GM18526 (cell line): Measurements from ENCODE around the gene NELFB.

Experiments used
- POLR2A ChIP-seq: IDR thresholded peaks from 3 replicates; pipeline ENCODE4 v1.6.1; 2011; ENCODE audit not compliant: insufficient read length; ENCODE audit errors: extremely low read depth

Gene NELFB

DNA sequence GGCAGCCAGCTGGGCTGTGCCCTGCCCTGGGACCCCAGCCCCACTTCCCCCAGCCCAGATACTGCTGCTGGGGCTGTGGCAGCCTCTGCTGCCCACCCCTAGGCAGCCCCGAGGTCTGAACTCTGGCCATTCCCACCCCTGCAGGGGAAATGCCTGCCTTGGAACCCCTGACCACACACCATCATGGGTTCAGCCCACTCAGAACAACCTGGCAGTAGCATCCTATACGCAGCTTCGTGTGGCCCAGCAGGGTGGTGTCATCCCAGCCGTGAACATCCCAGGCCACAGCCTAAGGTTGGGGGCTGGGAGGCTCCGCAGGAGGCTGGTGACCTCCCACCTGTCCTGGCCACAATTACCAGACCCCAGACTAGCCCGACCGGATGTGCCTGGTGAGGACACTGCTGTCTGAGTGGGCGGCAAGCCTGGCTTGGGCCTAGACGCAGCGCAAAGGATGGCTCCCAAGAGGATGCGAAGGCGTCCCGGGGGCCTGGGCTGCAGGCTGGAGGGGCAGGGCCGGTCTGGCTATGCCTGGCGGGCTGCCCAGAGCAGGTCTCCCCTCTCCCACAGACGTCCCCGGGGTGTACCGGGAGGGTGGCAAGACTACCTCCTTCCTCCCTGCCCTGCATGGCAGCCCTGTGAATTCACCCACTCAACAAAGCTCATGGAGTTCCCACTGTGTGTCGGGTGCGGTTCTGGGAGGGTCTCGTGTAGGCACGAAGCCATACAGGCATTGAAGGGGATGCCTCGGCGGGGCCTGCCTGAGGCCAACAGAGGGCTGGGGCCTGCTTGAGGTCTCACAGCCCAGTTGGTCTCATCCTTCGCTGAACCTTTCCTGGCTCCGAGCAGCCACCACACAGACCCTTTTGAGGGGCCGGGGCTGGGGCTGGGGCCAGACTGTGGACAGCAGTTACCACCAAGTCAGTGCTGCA is 25.9 kb upstream of the NELFB start:
- TF ChIP-seq POLR2A = no peak

DNA sequence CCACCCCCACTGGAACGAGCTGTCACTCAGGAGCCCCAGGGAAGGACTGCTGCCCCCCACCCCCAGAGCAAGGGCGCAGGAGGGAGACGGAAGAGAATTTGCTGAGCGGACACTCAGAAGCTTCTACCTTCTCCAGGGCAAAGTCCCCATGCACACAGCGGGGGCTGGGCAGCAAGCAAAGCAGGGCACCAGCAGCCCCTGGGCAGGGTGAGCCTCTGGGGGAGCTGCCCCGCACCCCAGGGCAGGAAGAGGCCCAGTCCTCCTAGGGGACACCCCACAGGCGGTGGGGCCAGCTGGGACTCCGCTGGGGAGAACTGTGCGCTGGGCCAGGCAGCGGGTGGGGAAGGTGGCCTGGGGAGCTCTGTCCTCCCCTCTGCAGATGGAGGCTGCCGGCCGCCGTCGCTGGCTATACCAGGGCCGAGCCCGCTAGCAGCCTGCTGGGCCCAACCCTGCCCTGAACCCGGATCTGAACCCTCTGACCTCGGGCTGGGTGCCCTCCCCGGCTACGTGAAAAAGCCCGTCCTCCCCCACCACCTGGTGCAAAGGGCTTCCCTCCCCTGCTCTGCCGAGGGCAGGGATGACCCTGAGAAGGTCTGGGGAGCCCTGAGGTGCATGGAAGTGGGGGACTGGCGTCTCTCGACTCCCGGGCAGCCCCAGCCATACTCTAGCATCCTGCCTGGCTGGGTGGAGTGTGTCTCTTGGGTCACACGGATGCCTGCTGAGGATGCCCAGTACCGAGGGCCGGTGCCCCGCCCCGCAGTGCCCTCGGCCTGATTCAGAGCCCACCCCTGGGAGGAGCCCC is 25.0 kb upstream of the NELFB start:
- TF ChIP-seq POLR2A = no peak

DNA sequence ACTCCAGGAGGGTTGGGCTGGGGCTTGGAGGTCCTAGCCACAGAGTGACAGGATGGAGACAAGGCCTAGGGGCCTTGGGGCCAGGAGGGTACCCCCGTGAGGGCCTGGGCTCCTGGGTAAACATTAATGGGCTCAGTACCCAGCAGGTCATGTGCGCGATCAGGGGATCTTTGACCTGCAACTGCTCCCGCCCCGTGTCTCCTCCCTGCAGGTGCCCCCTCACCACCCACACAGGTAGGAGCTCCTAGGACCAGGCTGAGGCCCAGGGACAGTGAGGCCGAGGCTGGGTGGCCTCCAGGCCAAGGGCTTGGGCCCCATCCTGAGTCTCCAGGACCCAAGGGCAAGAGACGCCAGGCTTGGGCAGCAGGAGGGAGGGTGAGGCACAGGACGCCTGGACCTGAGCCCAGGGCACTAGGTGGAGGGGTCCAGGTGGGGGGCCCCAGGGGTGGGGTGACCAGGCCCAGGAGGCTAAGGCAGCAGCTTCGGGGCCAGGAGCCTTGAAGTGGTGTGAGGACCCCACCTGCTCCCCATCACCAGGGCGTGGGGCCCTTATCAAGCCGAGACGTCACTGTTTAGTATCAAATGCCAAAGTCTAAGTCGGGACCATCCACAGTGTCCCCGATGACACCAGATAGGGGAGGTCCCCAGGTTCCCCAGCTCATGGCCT is 24.3 kb upstream of the NELFB start, which contains the start of gene SLC34A3:
TSS of gene SLC34A3 (plus strand) at position 197 of the 667 bp plus-strand sequence. CDS start 802 bp downstream, outside the sequence.
- no peak for TF ChIP-seq POLR2A

DNA sequence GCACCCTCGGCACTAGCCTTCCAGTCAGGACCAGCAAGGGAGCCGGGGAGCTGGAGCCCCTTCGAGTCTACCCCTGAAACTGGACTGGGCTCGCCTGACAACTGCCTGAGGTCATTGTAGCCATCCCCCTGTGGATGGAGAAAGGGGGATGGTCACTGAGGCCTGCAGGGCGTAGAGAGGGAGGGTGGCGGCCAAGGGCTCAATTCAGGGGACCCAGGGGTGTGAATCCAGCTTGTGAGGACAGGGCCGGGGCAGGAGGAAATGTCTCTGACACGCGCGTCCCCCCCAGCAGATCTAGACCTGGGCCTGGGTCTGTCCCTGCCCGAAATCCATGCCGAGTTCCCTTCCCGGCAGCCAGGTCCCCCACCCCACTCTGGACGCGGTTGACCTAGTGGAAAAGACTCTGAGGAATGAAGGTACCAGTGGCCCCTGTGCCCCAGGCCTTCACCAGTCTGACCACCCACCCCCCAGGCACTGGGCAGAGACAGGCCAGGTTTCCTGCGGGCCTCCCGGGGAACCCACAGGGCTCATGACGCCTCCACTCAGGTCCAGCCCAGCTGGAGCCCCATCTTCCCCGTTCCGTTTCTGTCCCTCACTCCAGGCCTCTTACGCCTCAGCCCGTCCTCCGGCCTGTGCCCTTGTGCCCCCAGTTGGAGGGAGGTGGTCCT is 23.6 kb upstream of the NELFB start:
- no peak for TF ChIP-seq POLR2A

DNA sequence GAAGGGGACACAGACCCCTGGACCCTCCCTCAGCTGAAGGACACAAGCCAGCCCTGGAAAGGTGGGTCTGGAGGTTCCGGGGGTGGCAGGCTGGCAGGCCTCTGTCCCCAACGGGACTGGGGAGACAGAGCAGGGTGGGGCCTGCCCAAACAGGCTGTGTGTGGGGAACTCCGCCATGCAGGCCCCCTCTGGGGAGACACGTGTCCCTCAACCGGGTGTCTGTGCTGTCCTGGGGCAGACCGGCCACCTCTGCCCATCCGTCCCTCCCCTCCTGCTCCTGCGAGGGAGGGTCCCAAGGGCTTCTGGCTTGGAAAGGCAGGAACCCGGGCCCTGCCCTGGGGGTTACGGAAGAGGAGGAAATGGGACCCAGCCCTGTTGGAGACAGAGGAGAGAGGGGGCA is 23.0 kb upstream of the NELFB start:
- TF ChIP-seq POLR2A = no peak

DNA sequence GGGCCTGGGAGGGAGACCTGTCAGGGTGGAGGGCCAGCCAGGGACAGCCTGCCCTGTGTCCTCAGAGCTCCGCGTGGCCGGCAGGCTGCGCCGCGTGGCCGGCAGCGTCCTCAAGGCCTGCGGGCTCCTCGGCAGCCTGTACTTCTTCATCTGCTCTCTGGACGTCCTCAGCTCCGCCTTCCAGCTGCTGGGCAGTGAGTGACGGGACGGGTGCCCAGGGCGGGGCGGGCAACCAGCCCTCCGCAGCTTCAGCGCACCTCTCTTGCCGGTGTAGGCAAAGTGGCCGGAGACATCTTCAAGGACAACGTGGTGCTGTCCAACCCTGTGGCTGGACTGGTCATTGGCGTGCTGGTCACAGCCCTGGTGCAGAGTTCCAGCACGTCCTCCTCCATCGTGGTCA is 22.6 kb upstream of the NELFB start:
- TF ChIP-seq POLR2A = no peak

DNA sequence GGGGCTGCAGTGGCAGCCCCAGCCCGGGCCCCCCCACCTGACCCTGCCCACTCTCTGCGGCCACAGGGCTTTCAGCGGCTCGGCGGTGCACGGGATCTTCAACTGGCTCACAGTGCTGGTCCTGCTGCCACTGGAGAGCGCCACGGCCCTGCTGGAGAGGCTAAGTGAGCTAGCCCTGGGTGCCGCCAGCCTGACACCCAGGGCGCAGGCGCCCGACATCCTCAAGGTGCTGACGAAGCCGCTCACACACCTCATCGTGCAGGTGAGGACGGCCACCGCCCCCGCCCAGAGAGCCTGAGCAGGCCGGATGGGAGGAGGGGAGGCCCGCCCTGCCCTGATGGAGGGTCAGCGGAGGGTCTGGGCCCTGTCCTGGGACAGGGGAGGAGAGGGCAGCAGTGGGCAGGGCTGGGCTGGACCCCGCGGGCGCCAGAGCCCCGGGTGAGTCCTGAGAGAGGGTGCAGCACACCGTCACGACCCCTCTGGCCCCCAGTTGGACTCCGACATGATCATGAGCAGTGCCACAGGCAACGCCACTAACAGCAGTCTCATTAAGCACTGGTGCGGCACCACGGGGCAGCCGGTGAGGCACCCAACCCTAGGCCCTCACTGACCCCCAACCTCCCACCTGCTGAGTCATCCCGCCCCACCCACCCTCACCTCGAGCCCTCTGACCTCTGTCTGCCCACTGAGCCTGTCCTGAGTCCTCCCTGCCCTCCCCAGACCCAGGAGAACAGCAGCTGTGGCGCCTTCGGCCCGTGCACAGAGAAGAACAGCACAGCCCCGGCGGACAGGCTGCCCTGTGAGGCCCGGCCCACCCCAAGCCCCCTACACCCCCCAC is 21.8 kb upstream of the NELFB start:
- no peak for TF ChIP-seq POLR2A

DNA sequence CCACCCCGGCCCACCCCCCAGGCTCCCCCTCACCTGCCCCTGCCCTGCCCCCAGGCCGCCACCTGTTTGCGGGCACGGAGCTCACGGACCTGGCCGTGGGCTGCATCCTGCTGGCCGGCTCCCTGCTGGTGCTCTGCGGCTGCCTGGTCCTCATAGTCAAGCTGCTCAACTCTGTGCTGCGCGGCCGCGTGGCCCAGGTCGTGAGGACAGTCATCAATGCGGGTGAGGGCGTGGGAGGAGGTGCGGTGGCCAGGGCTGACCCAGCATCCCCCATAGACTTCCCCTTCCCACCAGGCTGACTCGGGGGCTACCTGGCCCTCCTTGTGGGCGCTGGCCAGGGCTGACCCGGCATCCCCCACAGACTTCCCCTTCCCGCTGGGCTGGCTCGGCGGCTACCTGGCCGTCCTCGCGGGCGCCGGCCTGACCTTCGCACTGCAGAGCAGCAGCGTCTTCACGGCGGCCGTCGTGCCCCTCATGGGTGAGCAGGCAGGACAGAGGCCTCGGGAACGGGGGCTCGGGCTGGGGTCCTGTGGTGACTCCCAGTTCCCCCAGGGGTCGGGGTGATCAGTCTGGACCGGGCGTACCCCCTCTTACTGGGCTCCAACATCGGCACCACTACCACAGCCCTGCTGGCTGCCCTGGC is 21.0 kb upstream of the NELFB start:
- TF ChIP-seq POLR2A = no peak

DNA sequence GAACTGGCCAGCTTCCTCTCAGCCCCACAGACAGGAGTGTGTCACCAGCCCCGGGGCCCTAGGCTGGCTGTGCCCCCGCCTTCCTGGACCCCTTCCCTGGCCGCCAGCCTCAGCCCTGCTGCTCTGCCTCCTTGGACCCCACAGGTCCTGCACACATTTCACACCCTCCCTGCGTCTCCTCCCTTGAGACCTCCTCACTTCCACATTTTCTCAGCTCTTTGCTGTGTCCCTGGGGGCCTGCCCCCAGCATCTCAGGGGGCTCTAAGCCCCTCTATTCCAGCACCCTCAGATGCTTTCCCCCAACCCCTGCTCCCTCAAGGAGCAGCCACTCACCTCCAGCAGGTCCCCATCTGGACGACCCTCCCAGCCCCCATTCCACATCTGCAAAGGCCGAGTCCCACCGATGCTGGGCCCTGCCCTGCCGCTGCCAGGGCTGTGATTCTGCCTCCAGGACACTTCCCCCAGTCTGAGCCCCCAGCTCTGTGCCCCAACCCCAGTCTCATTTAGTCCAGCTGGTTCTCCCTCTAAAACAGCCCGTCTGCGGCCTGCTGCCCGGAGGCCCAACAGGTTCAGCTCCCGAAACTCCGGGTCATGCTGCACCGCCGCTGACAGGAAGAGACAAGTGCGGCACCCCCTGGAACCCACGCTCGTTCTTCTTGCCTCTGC is 20.2 kb upstream of the NELFB start:
- TF ChIP-seq POLR2A = no peak

DNA sequence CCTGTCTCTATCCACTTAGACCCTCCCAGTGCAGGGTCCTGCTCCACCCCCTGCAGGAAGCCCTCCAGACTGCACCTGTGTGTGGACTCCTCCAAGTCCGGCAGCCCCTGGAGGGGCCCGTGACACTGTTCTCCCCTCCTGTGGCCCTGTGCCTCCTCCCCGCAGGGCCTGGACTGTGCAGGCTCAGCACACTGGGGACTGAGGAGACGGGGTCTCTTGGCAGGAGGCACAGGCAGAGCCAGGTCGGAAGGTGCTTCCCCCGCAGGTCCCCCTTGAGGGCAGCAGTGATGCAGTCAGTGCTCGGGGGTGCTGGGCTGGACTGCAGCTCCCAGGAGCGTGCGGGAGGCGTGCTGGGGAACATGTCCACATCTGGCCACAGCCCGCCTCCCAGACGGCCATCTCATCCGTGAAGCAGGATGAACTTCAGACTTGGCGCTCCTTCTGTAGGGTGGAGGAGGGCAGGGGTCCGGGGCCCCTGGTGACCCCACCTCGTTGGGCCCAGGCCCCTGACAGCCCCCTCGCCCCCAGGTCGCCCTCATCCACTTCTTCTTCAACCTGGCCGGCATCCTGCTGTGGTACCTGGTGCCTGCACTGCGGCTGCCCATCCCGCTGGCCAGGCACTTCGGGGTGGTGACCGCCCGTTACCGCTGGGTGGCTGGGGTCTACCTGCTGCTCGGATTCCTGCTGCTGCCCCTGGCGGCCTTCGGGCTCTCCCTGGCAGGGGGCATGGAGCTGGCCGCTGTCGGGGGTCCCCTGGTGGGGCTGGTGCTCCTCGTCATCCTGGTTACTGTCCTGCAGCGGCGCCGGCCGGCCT is 19.5 kb upstream of the NELFB start:
- TF ChIP-seq POLR2A = no peak

DNA sequence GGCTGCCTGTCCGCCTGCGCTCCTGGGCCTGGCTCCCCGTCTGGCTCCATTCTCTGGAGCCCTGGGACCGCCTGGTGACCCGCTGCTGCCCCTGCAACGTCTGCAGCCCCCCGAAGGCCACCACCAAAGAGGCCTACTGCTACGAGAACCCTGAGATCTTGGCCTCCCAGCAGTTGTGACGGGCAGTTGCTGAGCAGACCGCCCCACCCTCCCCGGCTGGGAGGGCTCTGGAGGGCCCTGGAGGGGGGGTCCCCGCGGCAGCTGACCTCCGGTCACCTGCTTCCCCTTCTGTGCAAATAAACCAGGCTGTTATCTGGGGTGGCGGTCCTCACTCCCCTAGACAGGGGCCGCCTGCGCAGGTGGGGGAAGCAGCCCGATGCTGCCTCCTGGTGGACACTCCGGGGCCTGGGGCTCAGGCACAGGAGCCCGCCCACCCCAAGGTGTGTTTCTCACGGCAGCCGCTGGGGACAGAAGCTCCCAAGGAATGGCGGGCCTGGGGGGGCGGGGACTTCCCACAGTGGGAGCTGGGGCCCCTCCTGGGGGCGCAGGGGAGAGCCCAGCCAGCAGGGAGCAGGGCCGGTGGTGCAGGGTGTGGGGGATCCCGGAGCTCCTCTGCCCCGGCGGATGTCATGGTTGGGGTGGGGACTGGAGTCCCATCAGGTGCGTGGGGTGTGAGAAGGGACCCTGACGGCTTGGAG is 18.7 kb upstream of the NELFB start:
- TF ChIP-seq POLR2A = peak; percentile 29

DNA sequence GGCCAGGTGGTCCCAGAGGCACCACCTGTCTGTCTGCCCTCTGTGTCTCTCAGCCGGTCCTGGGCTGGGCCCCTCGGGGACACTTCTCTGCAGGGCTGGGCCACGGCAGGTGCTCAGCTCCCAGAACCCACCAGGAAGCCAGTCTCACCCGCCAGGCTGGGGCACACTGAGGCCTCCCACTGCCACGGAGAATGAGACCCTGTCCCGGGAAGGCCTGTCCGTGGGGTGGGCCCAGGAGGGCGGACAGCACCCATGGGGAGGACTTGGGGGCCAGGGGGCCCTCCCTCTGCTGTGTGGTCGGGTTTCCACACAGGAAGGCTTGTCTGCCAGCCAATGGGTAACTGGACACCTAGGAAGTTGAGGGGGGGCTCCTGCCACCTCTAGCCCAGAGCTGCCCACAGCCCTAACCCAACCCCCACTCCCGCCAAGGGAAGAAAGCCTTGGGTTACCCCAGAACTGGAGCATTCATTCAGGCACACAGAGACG is 18.1 kb upstream of the NELFB start:
- TF ChIP-seq POLR2A = no peak
